Esophagus squamous epithelium (tissue), 5 donors: ENCODE measurements around the gene OR6C4. TPM values are rescaled to one million over a fixed set of nuclear protein-coding genes. Genes with fewer than 3 reads are reported as not detected.
"Not testable (repeated sequence)": the region's sequence is repeated elsewhere in the genome, so short reads cannot be mapped to it uniquely, and the experiment has no call there.

ENCODE experiments used
- DNase-seq: peaks from one replicate; lab custom pipeline; 2025; lab: John Stamatoyannopoulos, UW
- H3K27ac ChIP-seq, 4 donors: fragments of 200-600 bp; sonication (generic); one replicate each; pipeline ENCODE4 v1.5.1; 2016 to 2019; ENCODE audit warnings: mild to moderate bottlenecking in 1 of 4
- H3K27me3 ChIP-seq, 4 donors: fragments of 200-600 bp; sonication (generic); 1 replicate in 3 of 4; 2 replicates in 1 of 4; pipeline versions ENCODE4 v1.5.1 to v1.6.0; 2017 to 2021; ENCODE audit warnings: antibody characterized with exemption in 1 of 4
- H3K36me3 ChIP-seq, 3 donors: fragments of 200-600 bp; sonication (generic); one replicate each; pipeline ENCODE4 v1.5.1; 2016 to 2019
- H3K4me1 ChIP-seq, 3 donors: fragments of 200-600 bp; sonication (generic); one replicate each; pipeline ENCODE4 v1.5.1; 2017 to 2019
- H3K4me3 ChIP-seq, 4 donors: fragments of 200-600 bp; sonication (generic); 1 replicate in 3 of 4; 2 replicates in 1 of 4; pipeline ENCODE4 v1.5.1; 2016 to 2019; ENCODE audit warnings: mild to moderate bottlenecking in 2 of 4, moderate library complexity in 1 of 4
- H3K9me3 ChIP-seq, 3 donors: fragments of 200-600 bp; sonication (generic); one replicate each; pipeline ENCODE4 v1.5.1; 2016 to 2019
- POLR2A ChIP-seq, 4 donors: fragments of 450-650 bp; IDR thresholded peaks; one replicate each; pipeline ENCODE4 v1.6.1; 2017; ENCODE audit warnings: antibody characterized with exemption in 4 of 4, mild to moderate bottlenecking in 4 of 4, moderate library complexity in 3 of 4
- WGBS, 2 donors: methylation state at CpG; one replicate each; pipeline ENCODE4 v1.1.5; 2018; 5-methylcytosine and 5-hydroxymethylcytosine counted together
- intact Hi-C: fragments of 100-400 bp; cut with DNase I; formaldehyde crosslinking; loops from one replicate; pipeline ENCODE4 v1.15.0; 2022
- total RNA-seq, 4 donors: library from RNA; depleted of rRNA; stranded (reverse); fragments of >200 nt; gene quantifications; one replicate each; pipeline ENCODE4 v1.1.0, GENCODE V29; 2016
- TF ChIP-seq, protein P1 (sequence below), 6 experiments: fragments of 450-650 bp in 4 of 6; fragments of 200-600 bp in 2 of 6; sonication (generic) in 2 of 6; IDR thresholded peaks; one replicate each; pipeline ENCODE4 v1.5.1; 2016 to 2019; ENCODE audit warnings: antibody characterized with exemption in 6 of 6, mild to moderate bottlenecking in 4 of 6, moderate library complexity in 4 of 6
- donor health status: DM: yes; HTN: yes; CAD: no.

Gene OR6C4
- total RNA-seq, 4 donors from 2014 or later = not detected

DNA sequence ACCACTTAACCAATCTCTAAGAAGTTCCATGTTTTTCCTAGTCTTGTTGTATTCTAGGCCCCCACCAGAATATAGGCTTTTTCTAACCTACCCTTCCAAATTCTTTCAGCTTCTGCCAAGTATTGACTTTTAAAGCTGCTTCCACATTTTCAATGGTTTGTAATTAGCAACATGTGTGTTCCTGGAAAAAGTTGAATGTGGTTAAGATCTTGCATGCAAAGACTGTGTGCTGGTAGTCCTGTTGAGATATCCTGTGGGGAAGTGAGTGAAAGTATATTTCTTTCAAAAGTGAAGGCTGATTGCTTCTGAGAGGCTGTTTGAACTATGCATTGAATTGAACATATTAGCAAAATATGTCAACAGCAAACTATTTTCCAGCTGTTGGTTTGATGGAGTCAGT, 646 bp upstream of the OR6C4 start:
- Histone ChIP-seq H3K27ac (no peak overlapping the region), H3K36me3 (no peaks in the 10 kb centered on the region), H3K9me3 (peaks cover 0 to 8% (median 0%) of the 10 kb centered on the region in 3 donors), H3K4me1 (no peaks in the 10 kb centered on the region), H3K4me3 (no peak overlapping the region), H3K27me3 (no peaks in the 10 kb centered on the region)
- TF ChIP-seq POLR2A (IDR thresholded peaks at IDR 0.05) = no peak
- TF ChIP-seq, protein P1, sequence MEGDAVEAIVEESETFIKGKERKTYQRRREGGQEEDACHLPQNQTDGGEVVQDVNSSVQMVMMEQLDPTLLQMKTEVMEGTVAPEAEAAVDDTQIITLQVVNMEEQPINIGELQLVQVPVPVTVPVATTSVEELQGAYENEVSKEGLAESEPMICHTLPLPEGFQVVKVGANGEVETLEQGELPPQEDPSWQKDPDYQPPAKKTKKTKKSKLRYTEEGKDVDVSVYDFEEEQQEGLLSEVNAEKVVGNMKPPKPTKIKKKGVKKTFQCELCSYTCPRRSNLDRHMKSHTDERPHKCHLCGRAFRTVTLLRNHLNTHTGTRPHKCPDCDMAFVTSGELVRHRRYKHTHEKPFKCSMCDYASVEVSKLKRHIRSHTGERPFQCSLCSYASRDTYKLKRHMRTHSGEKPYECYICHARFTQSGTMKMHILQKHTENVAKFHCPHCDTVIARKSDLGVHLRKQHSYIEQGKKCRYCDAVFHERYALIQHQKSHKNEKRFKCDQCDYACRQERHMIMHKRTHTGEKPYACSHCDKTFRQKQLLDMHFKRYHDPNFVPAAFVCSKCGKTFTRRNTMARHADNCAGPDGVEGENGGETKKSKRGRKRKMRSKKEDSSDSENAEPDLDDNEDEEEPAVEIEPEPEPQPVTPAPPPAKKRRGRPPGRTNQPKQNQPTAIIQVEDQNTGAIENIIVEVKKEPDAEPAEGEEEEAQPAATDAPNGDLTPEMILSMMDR (IDR thresholded peaks at IDR 0.05) = no peak
- DNase-seq = no peak
- intact Hi-C loops = no loop called here

DNA sequence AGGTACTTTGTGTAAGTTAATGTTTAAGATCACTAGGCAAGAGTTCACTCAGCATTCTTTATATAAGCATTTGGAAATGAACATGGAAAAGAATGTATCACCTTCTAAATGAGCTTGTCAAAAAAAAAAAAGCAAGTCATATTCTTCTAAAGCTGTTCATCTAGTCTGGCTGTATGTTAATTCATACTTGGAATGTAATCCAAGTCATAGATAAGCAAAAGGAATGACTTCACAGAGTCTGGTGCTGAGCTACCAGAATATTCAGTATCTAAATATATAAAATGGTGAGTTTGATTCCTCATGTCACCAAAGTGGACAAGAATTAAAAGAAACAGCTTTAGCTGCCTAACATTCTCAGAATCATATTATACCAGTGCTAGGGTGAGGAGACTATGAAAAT, 4.9 kb downstream of the OR6C4 start:
- Histone ChIP-seq H3K27ac (no peak overlapping the region), H3K36me3 (no peaks in the 10 kb centered on the region), H3K4me3 (no peak overlapping the region), H3K9me3 (peaks cover 0 to 15% (median 0%) of the 10 kb centered on the region in 3 donors), H3K4me1 (no peaks in the 10 kb centered on the region), H3K27me3 (no peaks in the 10 kb centered on the region)
- DNase-seq = no peak
- intact Hi-C loops = no loop called here
- TF ChIP-seq, protein P1 (IDR thresholded peaks at IDR 0.05) = no peak
- no peak for TF ChIP-seq POLR2A (IDR thresholded peaks at IDR 0.05)

DNA sequence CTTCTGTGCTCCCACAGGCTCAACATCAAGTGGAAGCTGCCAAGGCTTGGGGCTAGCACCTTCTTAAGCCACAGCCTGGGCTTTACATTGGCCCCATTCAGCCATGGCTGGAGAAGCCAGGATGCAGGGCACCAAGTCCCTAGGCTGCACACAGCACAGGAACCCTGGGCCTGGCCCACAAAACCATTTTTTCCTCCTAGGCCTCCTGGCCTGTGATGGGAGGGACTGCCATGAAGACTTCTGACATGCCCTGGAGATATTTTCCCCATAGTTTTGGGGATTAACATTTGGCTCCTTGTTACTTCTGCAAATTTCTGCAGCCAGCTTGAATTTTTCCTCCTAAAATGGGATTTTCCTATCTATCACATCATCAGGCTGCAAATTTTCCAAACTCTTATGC, 20.7 kb downstream of the OR6C4 start:
- intact Hi-C loops, H3K4me1 ChIP-seq, DNase-seq, H3K36me3 ChIP-seq, H3K27ac ChIP-seq, H3K27me3 ChIP-seq, H3K4me3 ChIP-seq: not testable (repeated sequence)
- H3K9me3 ChIP-seq = peaks cover 0 to 28% (median 19%) of the 10 kb centered on the region in 3 donors

DNA sequence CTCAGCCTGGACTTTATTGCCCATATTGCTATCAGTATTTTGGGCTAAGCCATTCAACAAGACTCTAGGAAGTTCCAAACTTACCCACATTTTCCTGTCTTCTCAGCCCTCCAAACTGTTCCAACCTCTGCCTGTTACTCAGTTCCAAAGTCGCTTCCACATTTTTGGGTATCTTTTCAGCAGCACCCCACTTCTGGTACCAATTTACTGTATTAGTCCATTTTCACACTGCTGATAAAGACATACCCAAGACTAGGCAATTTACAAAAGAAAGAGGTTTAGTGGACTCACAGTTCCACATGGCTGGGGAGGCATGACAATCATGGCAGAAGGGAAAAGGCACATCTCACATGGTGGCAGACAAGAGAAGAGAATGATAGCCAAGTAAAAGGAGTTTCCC, 21.3 kb downstream of the OR6C4 start:
- H3K4me1 ChIP-seq, H3K4me3 ChIP-seq, H3K27me3 ChIP-seq, H3K27ac ChIP-seq, DNase-seq, H3K36me3 ChIP-seq, intact Hi-C loops: not testable (repeated sequence)
- 91 to 100% methylated on average over 1 of the region's 1 CpG for WGBS, 2 donors
- peaks cover 0 to 28% (median 19%) of the 10 kb centered on the region in 3 donors for H3K9me3 ChIP-seq

DNA sequence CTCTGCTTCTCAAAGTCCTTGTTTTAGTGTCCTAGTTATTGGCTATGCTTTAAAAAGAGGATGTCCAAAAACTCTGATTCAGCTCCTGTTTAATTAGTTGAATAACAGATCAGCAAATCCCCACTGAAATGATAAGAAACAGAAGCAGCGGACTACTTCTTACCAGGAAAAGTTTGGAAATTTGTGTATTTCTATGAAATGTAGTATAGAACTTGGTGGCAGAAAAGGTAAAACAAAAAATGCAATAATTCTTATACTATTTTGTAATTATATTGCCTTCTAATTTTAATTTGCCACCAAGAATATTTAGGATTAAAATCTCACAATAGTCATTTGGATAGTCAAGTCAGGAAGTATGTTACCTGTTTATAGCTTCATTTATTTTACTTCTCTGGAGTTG, 22.8 kb downstream of the OR6C4 start, which contains the start of gene OR2AP1:
OR2AP1 (plus strand) TSS at position 301 of the 400 bp plus-strand sequence. CDS start 1,947 bp downstream, outside the sequence.
- no peak for DNase-seq
- TF ChIP-seq, protein P1 (IDR thresholded peaks at IDR 0.05) = no peak
- TF ChIP-seq POLR2A (IDR thresholded peaks at IDR 0.05) = no peak
- H3K36me3 ChIP-seq = no peaks in the 10 kb centered on the region
- intact Hi-C loops = no loop called here
- 76 to 100% methylated on average over 1 of the region's 1 CpG for WGBS, 2 donors
- H3K4me1 ChIP-seq = no peaks in the 10 kb centered on the region
- no peak within 1 kb of the TSS for H3K27ac ChIP-seq
- no peaks in the 10 kb centered on the region for H3K27me3 ChIP-seq
- peaks cover 0 to 28% (median 19%) of the 10 kb centered on the region in 3 donors for H3K9me3 ChIP-seq
- H3K4me3 ChIP-seq = no peak within 1 kb of the TSS

DNA sequence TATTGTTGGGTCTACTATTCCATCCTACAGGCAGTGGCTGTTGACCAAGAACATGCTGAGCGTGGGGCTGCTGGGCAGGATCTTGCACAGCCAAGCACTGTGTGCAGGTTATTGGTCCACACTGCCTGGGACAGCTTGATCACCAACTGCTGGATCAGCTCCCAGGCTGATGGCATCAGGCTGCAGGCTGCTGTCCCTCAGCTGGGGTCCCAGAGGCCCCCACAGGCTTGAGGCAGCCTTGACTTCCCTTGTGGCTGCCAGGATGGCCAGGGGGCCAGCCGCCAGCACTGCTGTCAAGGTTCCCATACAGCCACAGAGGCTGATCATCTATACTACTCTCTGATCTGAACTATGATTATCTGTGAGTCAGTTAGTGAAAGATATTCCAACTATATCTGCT, 32.7 kb downstream of the OR6C4 start:
- Histone ChIP-seq H3K27me3 (no peaks in the 10 kb centered on the region), H3K4me3 (no peak overlapping the region), H3K9me3 (no peaks in the 10 kb centered on the region), H3K36me3 (no peaks in the 10 kb centered on the region), H3K4me1 (no peaks in the 10 kb centered on the region), H3K27ac (no peak overlapping the region)
- TF ChIP-seq POLR2A (IDR thresholded peaks at IDR 0.05) = no peak
- TF ChIP-seq, protein P1 (IDR thresholded peaks at IDR 0.05) = no peak
- intact Hi-C loops = no loop called here
- WGBS, 2 donors = 87 to 94% methylated on average over 2 of the region's 2 CpGs
- no peak for DNase-seq
